ENCODE results near the gene DIPK1B.

Gene DIPK1B

GRCh38 chr9:136769710-136770191 is 57.4 kb downstream of the DIPK1B start:
- H3K36me3 ChIP-seq (ENCODE audit: control insufficient read depth, low read length) = peaks cover 2% of the 10 kb centered on the region; the same call in 1 of the 2 replicates
- peak; percentile 70 for TF ChIP-seq CTCF (IDR thresholded peaks at IDR 0.05; ENCODE audit: low read depth, low read length, poor library complexity, severe bottlenecking)
- TF ChIP-seq EZH2phosphoT487 (IDR thresholded peaks at IDR 0.05; ENCODE audit: borderline replicate concordance, low read length) = no peak
- no peak overlapping the region for H3K4me3 ChIP-seq (ENCODE audit: low read length)
- H4K20me1 ChIP-seq (ENCODE audit: control insufficient read depth, insufficient read depth, low read depth, low read length) = no peaks in the 10 kb centered on the region
- H3K4me2 ChIP-seq (ENCODE audit: low read length) = peak overlapping the region; percentile 55
- peaks cover 9% of the 10 kb centered on the region for H3K27me3 ChIP-seq (ENCODE audit: control insufficient read depth, low read length)
- H3K27ac ChIP-seq (ENCODE audit: low read depth, low read length) = no peak overlapping the region
- H3K9me3 ChIP-seq (ENCODE audit: control insufficient read depth, insufficient read depth, low read length) = peaks cover 14% of the 10 kb centered on the region; the same call in 1 of the 2 replicates
- no peaks in the 10 kb centered on the region for H3K79me2 ChIP-seq (ENCODE audit: control insufficient read depth, low read length)
- H3K9me2 ChIP-seq (replicated peaks; ENCODE audit: control insufficient read depth, low read length) = no peaks in the 10 kb centered on the region
- peaks cover 42% of the 10 kb centered on the region for H3K4me1 ChIP-seq (ENCODE audit: control insufficient read depth, low read length)
- peaks cover 13% of the 10 kb centered on the region for H3F3A ChIP-seq (ENCODE audit: control insufficient read depth, insufficient read depth)

GRCh38 chr9:136771907-136772415 is 59.6 kb downstream of the DIPK1B start:
- peaks cover 14% of the 10 kb centered on the region; the same call in 1 of the 2 replicates for H3K9me3 ChIP-seq (ENCODE audit: control insufficient read depth, insufficient read depth, low read length)
- no peak overlapping the region for H3K27ac ChIP-seq (ENCODE audit: low read depth, low read length)
- no peak overlapping the region for H3K4me3 ChIP-seq (ENCODE audit: low read length)
- H3F3A ChIP-seq (ENCODE audit: control insufficient read depth, insufficient read depth) = peaks cover 12% of the 10 kb centered on the region
- H3K36me3 ChIP-seq (ENCODE audit: control insufficient read depth, low read length) = peaks cover 2% of the 10 kb centered on the region; the same call in 1 of the 2 replicates
- no peak for TF ChIP-seq EZH2phosphoT487 (IDR thresholded peaks at IDR 0.05; ENCODE audit: borderline replicate concordance, low read length)
- no peak for TF ChIP-seq CTCF (IDR thresholded peaks at IDR 0.05; ENCODE audit: low read depth, low read length, poor library complexity, severe bottlenecking)
- H3K27me3 ChIP-seq (ENCODE audit: control insufficient read depth, low read length) = peaks cover 9% of the 10 kb centered on the region
- H4K20me1 ChIP-seq (ENCODE audit: control insufficient read depth, insufficient read depth, low read depth, low read length) = no peaks in the 10 kb centered on the region
- H3K4me2 ChIP-seq (ENCODE audit: low read length) = no peak overlapping the region
- H3K4me1 ChIP-seq (ENCODE audit: control insufficient read depth, low read length) = peaks cover 33% of the 10 kb centered on the region
- H3K9me2 ChIP-seq (replicated peaks; ENCODE audit: control insufficient read depth, low read length) = no peaks in the 10 kb centered on the region
- H3K79me2 ChIP-seq (ENCODE audit: control insufficient read depth, low read length) = no peaks in the 10 kb centered on the region

DNA sequence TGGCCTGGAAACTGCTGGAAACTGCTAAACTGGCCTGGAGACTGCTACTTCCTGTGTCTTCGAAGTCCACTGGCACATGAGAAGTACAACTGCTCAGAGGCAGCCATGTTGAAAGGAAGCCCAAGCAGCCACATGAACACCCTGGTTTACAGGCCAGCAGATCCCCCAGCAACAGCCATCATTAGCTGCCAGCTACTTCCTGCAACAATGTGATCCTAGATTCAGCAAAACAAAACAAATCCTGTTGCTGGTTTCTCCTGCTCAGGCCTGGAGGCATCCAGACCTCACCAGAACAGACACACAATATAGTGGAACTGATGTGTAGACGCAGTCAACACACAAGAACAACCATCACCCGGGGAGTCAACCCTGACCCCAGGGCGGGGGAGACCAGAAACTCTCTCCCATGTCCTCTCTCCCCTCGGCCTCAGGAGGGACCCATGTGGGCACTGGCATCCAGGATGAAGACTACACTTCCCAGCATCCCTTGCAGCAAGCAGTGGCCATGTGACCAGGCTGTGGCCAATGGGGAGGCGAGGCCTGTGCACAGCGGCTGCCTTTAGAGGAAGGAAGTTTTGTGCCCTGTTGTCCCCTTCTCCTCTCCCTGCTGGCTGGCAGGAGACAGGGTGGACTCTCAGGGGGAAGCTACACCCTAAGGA is 61.1 kb downstream of the DIPK1B start:
- Histone ChIP-seq H3K27ac (ENCODE audit: low read depth, low read length) (no peak overlapping the region), H3K9me2 (replicated peaks; ENCODE audit: control insufficient read depth, low read length) (no peaks in the 10 kb centered on the region), H3K4me1 (ENCODE audit: control insufficient read depth, low read length) (peaks cover 17% of the 10 kb centered on the region), H3K36me3 (ENCODE audit: control insufficient read depth, low read length) (peaks cover 2% of the 10 kb centered on the region; the same call in 1 of the 2 replicates), H3K4me3 (ENCODE audit: low read length) (peak overlapping the region; percentile 36; the same call in 1 of the 2 replicates), H3K9me3 (ENCODE audit: control insufficient read depth, insufficient read depth, low read length) (peaks cover 14% of the 10 kb centered on the region; the same call in 1 of the 2 replicates), H4K20me1 (ENCODE audit: control insufficient read depth, insufficient read depth, low read depth, low read length) (no peaks in the 10 kb centered on the region), H3K27me3 (ENCODE audit: control insufficient read depth, low read length) (peaks cover 13% of the 10 kb centered on the region), H3K4me2 (ENCODE audit: low read length) (peak overlapping the region; percentile 45), H3K79me2 (ENCODE audit: control insufficient read depth, low read length) (no peaks in the 10 kb centered on the region), H3F3A (ENCODE audit: control insufficient read depth, insufficient read depth) (no peaks in the 10 kb centered on the region)
- TF ChIP-seq CTCF (IDR thresholded peaks at IDR 0.05; ENCODE audit: low read depth, low read length, poor library complexity, severe bottlenecking) = no peak
- no peak for TF ChIP-seq EZH2phosphoT487 (IDR thresholded peaks at IDR 0.05; ENCODE audit: borderline replicate concordance, low read length)
